B cell (primary cell): ENCODE results near the gene TUBA4B. TPM values are rescaled to one million over a fixed set of nuclear protein-coding genes. Genes with fewer than 3 reads are reported as not detected.

Source experiments
- ATAC-seq: fragments of 200-7000 bp; cut with Tn5 transposase; one replicate; pipeline ENCODE4 v1.10.0; 2021; ENCODE audit warnings: low read depth, mild to moderate bottlenecking, moderate number of reproducible peaks, moderate library complexity
- CTCF ChIA-PET: fragments of 350-600 bp; sonication (Branson Sonifier 250); formaldehyde crosslinking; loops from one replicate; lab custom pipeline; 2021; ENCODE audit warnings: antibody characterized with exemption, inconsistent platforms; lab: Charles Lee
- POLR2A ChIA-PET: fragments of 350-600 bp; sonication (Branson Sonifier 250); formaldehyde crosslinking; loops from one replicate; lab custom pipeline; 2021; ENCODE audit warnings: antibody characterized with exemption; lab: Charles Lee
- DNase-seq: peaks from one replicate; pipeline ENCODE4 v3.0.0; 2013
- H2AFZ ChIP-seq: 2 replicates; pipeline ENCODE4 v1.6.1; 2012; ENCODE audit warnings: mild to moderate bottlenecking, low read depth, low read length; ENCODE audit not compliant: insufficient read depth, poor library complexity, severe bottlenecking
- H3K27ac ChIP-seq, 2 donors: 1 replicate in 1 of 2; 2 replicates in 1 of 2; pipeline ENCODE4 v1.5.1; 2012 to 2013; ENCODE audit warnings: low read length in 2 of 2, mild to moderate bottlenecking in 2 of 2, moderate library complexity in 1 of 2
- H3K27me3 ChIP-seq, 4 experiments: fragments of 200-600 bp in 1 of 4; sonication (generic) in 1 of 4; replicated peaks in 1 of 4; 1 replicate in 2 of 4; 2 replicates in 2 of 4; pipeline versions ENCODE4 v1.6.1 to v1.7.0; 2013 to 2016; ENCODE audit warnings: low read length in 3 of 4, mild to moderate bottlenecking in 2 of 4, mixed read lengths in 1 of 4, moderate library complexity in 1 of 4; ENCODE audit not compliant: insufficient read depth in 4 of 4, control insufficient read depth in 3 of 4; ENCODE audit errors: control extremely low read depth in 1 of 4
- H3K36me3 ChIP-seq, 2 experiments: replicated peaks in 1 of 2; 1 replicate in 1 of 2; 2 replicates in 1 of 2; pipeline versions ENCODE4 v1.6.1 to v1.7.1; 2013; ENCODE audit warnings: low read length in 1 of 2; ENCODE audit not compliant: insufficient read depth in 2 of 2, control insufficient read depth in 1 of 2; ENCODE audit errors: control extremely low read depth in 1 of 2, extremely low read depth in 1 of 2
- H3K4me1 ChIP-seq, 2 donors: fragments of 200-600 bp in 1 of 2; sonication (generic) in 1 of 2; 1 replicate in 1 of 2; 2 replicates in 1 of 2; pipeline versions ENCODE4 v1.5.1 to v1.6.1; 2013 to 2017; ENCODE audit warnings: low read length in 2 of 2; ENCODE audit not compliant: control insufficient read depth in 2 of 2, insufficient read depth in 2 of 2
- H3K4me2 ChIP-seq: replicated peaks from 2 replicates; pipeline ENCODE3; 2012; ENCODE audit warnings: mild to moderate bottlenecking, low read depth, low read length; ENCODE audit not compliant: poor library complexity, severe bottlenecking
- H3K4me3 ChIP-seq, 5 experiments: fragments of 200-600 bp in 1 of 5; sonication (generic) in 1 of 5; 1 replicate in 3 of 5; 2 replicates in 2 of 5; pipeline versions ENCODE4 v1.5.1 to v1.7.0; 2011 to 2016; ENCODE audit warnings: low read length in 4 of 5, mild to moderate bottlenecking in 4 of 5, low read depth in 2 of 5, control low read depth in 1 of 5, moderate library complexity in 1 of 5; ENCODE audit not compliant: insufficient read depth in 1 of 5; ENCODE audit errors: control extremely low read depth in 1 of 5, extremely low read depth in 1 of 5
- H3K79me2 ChIP-seq: fragments of 200-600 bp; sonication (generic); one replicate; pipeline ENCODE4 v1.6.0; 2016; ENCODE audit warnings: low read length; ENCODE audit not compliant: control insufficient read depth, insufficient read depth
- H3K9ac ChIP-seq: fragments of 200-600 bp; sonication (generic); 2 replicates; pipeline ENCODE4 v1.6.1; 2017; ENCODE audit warnings: mild to moderate bottlenecking, low read length, moderate library complexity
- H3K9me3 ChIP-seq, 3 donors: one replicate each; pipeline versions ENCODE4 v1.6.1 to v1.7.1; 2013; ENCODE audit warnings: low read length in 2 of 3; ENCODE audit not compliant: control insufficient read depth in 2 of 3, insufficient read depth in 1 of 3; ENCODE audit errors: control extremely low read depth in 1 of 3
- H4K20me1 ChIP-seq: 2 replicates; pipeline ENCODE4 v1.6.0; 2012; ENCODE audit warnings: mild to moderate bottlenecking, low read length; ENCODE audit not compliant: insufficient read depth, control insufficient read depth, poor library complexity, severe bottlenecking
- H3K27ac Mint-ChIP-seq: one replicate; pipeline ENCODE4 v1.8.0; 2021; ENCODE audit warnings: mixed read lengths
- H3K27me3 Mint-ChIP-seq: one replicate; pipeline ENCODE4 v1.8.0; 2021; ENCODE audit warnings: mixed read lengths
- H3K4me1 Mint-ChIP-seq: one replicate; pipeline ENCODE4 v1.8.0; 2021; ENCODE audit warnings: mixed read lengths
- H3K4me3 Mint-ChIP-seq: one replicate; pipeline ENCODE4 v1.8.0; 2021; ENCODE audit warnings: mixed read lengths
- H3K9me3 Mint-ChIP-seq: one replicate; pipeline ENCODE4 v1.8.0; 2022; ENCODE audit warnings: mixed read lengths; ENCODE audit not compliant: insufficient read depth
- CTCF ChIP-seq: fragments of 200-600 bp; IDR thresholded peaks from one replicate; pipeline ENCODE4 v1.8.0; 2022; ENCODE audit warnings: antibody characterized with exemption, mild to moderate bottlenecking
- EZH2 ChIP-seq: IDR thresholded peaks from 2 replicates; pipeline ENCODE4 v1.6.1; 2012; ENCODE audit warnings: borderline replicate concordance, low read depth, mild to moderate bottlenecking, moderate library complexity, low read length; ENCODE audit not compliant: insufficient read depth, poor library complexity, severe bottlenecking
- WGBS: methylation state at CpG from one replicate; pipeline ENCODE4 v1.1.5; 2013; ENCODE audit warnings: missing lambda C conversion rate; ENCODE audit not compliant: insufficient coverage; 5-methylcytosine and 5-hydroxymethylcytosine counted together
- intact Hi-C: fragments of 100-400 bp; cut with micrococcal nuclease; formaldehyde crosslinking; loops from one replicate; pipeline ENCODE4 v1.10.0; 2022
- polyA plus RNA-seq: library from polyadenylated mRNA; depleted of rRNA; stranded (reverse); fragments of >200 nt; gene quantifications from 2 replicates; pipeline ENCODE4 v1.2.3, GENCODE V29; 2012
- total RNA-seq, 2 donors: library from RNA; stranded (reverse); fragments of 120-200 nt in 1 of 2; gene quantifications; 1 replicate in 1 of 2; 2 replicates in 1 of 2; pipeline versions ENCODE4 v1.2.3 to v1.2.4, GENCODE V29; 2013 to 2022

Gene TUBA4B
- total and polyA plus RNA-seq, 2 donors (not counting 1 experiment from before 2014, with no cell fraction given): not detected

GRCh38 chr2:219214141-219214540 is 38.9 kb upstream of the TUBA4B start:
- no peaks in the 10 kb centered on the region for H3K9me3 Mint-ChIP-seq
- intact Hi-C loops: no loop called here
- POLR2A ChIA-PET: no interaction called here
- H3K9ac ChIP-seq: no peak overlapping the region
- no peak overlapping the region for H3K27ac Mint-ChIP-seq
- H3K9me3 ChIP-seq: no peaks in the 10 kb centered on the region
- no peak overlapping the region for H3K4me2 ChIP-seq
- H4K20me1 ChIP-seq: peaks cover under 1% of the 10 kb centered on the region
- H3K36me3 ChIP-seq: peaks cover 3 to 8% of the 10 kb centered on the region in 2 experiments
- H3K4me1 ChIP-seq: peaks cover 15 to 23% of the 10 kb centered on the region in 2 donors
- CTCF ChIA-PET: interaction anchor here (1.0 to 7.3 kb wide), 5 partner anchors 38 to 65 kb away, joined by 3 to 65 read pairs (median 5); partner anchors contain the start of genes DNAJB2, NHEJ1 and TUBA4A
- H3K4me3 Mint-ChIP-seq: no peak overlapping the region
- TF ChIP-seq CTCF (no peak), EZH2 (no peak)
- WGBS: 97% methylated on average over 12 of the region's 15 CpGs
- H2AFZ ChIP-seq: no peak overlapping the region
- no peak overlapping the region for H3K27ac ChIP-seq
- no peak for ATAC-seq
- no peaks in the 10 kb centered on the region for H3K79me2 ChIP-seq
- DNase-seq: no peak
- no peaks in the 10 kb centered on the region for H3K27me3 ChIP-seq
- H3K4me3 ChIP-seq: no peak overlapping the region
- H3K4me1 Mint-ChIP-seq: peaks cover 23% of the 10 kb centered on the region
- H3K27me3 Mint-ChIP-seq: no peaks in the 10 kb centered on the region

GRCh38 chr2:219214786-219215185 is 38.3 kb upstream of the TUBA4B start:
- CTCF ChIA-PET: interaction anchor here (1.1 to 7.3 kb wide), 4 partner anchors 12 to 57 kb away, joined by 5 to 65 read pairs (median 5); partner anchors contain the start of genes NHEJ1 and TUBA4A
- H3K27me3 Mint-ChIP-seq: no peaks in the 10 kb centered on the region
- Histone ChIP-seq H3K27ac (no peak overlapping the region), H3K4me1 (peaks cover 20 to 29% of the 10 kb centered on the region in 2 donors), H3K27me3 (no peaks in the 10 kb centered on the region), H3K9ac (no peak overlapping the region), H3K9me3 (no peaks in the 10 kb centered on the region), H3K4me3 (no peak overlapping the region), H3K36me3 (peaks cover 0 to 6% of the 10 kb centered on the region in 2 experiments), H3K79me2 (no peaks in the 10 kb centered on the region), H4K20me1 (peaks cover 7% of the 10 kb centered on the region), H2AFZ (no peak overlapping the region), H3K4me2 (no peak overlapping the region)
- H3K4me3 Mint-ChIP-seq: no peak overlapping the region
- ATAC-seq: no peak
- POLR2A ChIA-PET: interaction anchor here (0.6 kb wide), 1 partner anchor 37 kb away, joined by 4 read pairs; no protein-coding TSS in a partner anchor
- no peaks in the 10 kb centered on the region for H3K9me3 Mint-ChIP-seq
- no peak overlapping the region for H3K27ac Mint-ChIP-seq
- 94% methylated on average over 3 of the region's 6 CpGs for WGBS
- peaks cover 26% of the 10 kb centered on the region for H3K4me1 Mint-ChIP-seq
- TF ChIP-seq CTCF: no peak
- no peak for TF ChIP-seq EZH2
- DNase-seq: no peak
- intact Hi-C loops: no loop called here
